HTR-8/SVneo (cell line): ENCODE measurements around the gene SSR1.

Experiments
- DNase-seq: peaks from one replicate; pipeline ENCODE4 v3.0.0; 2011; ENCODE audit warnings: low spot score, mixed read lengths; ENCODE audit not compliant: insufficient read length
- FAIRE-seq: peaks from 2 replicates; lab custom pipeline; 2011; peaks lifted over from hg19 to GRCh38; lab: Jason Lieb, UNC

The SSR1 gene

GRCh38 chr6:7261852-7262461 is 51.0 kb downstream of the SSR1 start:
- DNase-seq (no peak), FAIRE-seq (peak; percentile 46)

GRCh38 chr6:7261032-7261841 is 51.8 kb downstream of the SSR1 start:
- peak; percentile 58 for FAIRE-seq

GRCh38 chr6:7260291-7261031 is 52.5 kb downstream of the SSR1 start:
- FAIRE-seq = no peak
- DNase-seq = no peak

More at GRCh38 chr6:7261032-7261841, 51.8 kb downstream of the SSR1 start:
- peak; percentile 96 for DNase-seq

GRCh38 chr6:7258231-7258763 is 54.7 kb downstream of the SSR1 start:
- FAIRE-seq (no peak), DNase-seq (no peak)

- FAIRE-seq = no peak
- DNase-seq = no peak
These were observed 55.3 kb downstream of the SSR1 start for GRCh38 chr6:7257521-7258230.

GRCh38 chr6:7256785-7257184 is 56.2 kb downstream of the SSR1 start:
- no peak for DNase-seq
- no peak for FAIRE-seq

GRCh38 chr6:7255918-7256317 is 57.1 kb downstream of the SSR1 start:
- DNase-seq (no peak), FAIRE-seq (no peak)

- DNase-seq = no peak
- FAIRE-seq = no peak
These were observed 57.8 kb downstream of the SSR1 start for GRCh38 chr6:7254980-7255835.

GRCh38 chr6:7252390-7252789 is 60.6 kb downstream of the SSR1 start:
- DNase-seq (no peak), FAIRE-seq (no peak)

GRCh38 chr6:7251646-7252260 is 61.2 kb downstream of the SSR1 start:
- DNase-seq (no peak), FAIRE-seq (no peak)

GRCh38 chr6:7250812-7251211 is 62.2 kb downstream of the SSR1 start:
- no peak for FAIRE-seq
- DNase-seq = no peak

- DNase-seq (no peak), FAIRE-seq (no peak)
These were observed 62.9 kb downstream of the SSR1 start for GRCh38 chr6:7249946-7250643.

- FAIRE-seq (no peak), DNase-seq (no peak)
These were observed 63.6 kb downstream of the SSR1 start for GRCh38 chr6:7249391-7249790.

GRCh38 chr6:7247828-7248227 is 65.2 kb downstream of the SSR1 start:
- DNase-seq (no peak), FAIRE-seq (no peak)

GRCh38 chr6:7247179-7247456 is 65.9 kb downstream of the SSR1 start:
- DNase-seq = no peak
- no peak for FAIRE-seq

- no peak for DNase-seq
- FAIRE-seq = no peak
These were observed 66.4 kb downstream of the SSR1 start for GRCh38 chr6:7246401-7247178.

GRCh38 chr6:7245668-7246393 is 67.2 kb downstream of the SSR1 start:
- no peak for FAIRE-seq
- no peak for DNase-seq
